ENCODE results near the gene SMIM14.
"Not testable (repeated sequence)": the region's sequence is repeated elsewhere in the genome, so short reads cannot be mapped to it uniquely, and the experiment has no call there.

Gene SMIM14

GRCh38 chr4:39670296-39670695 lies 31.6 kb upstream of the SMIM14 start:
- not testable (repeated sequence) for H3K4me1 ChIP-seq (ENCODE audit: control insufficient read depth, low read depth, low read length); H3K9ac ChIP-seq (ENCODE audit: low read length); H4K8ac ChIP-seq (ENCODE audit: low read depth, low read length); H3K4me2 ChIP-seq (ENCODE audit: low read length); H3K4ac ChIP-seq (ENCODE audit: low read depth, low read length); H4K5ac ChIP-seq (ENCODE audit: low read length); H2BK15ac ChIP-seq (replicated peaks; ENCODE audit: low read depth); DNase-seq; H2BK120ac ChIP-seq (ENCODE audit: low read depth, low read length); H3K23ac ChIP-seq (ENCODE audit: low read length); H3K18ac ChIP-seq (ENCODE audit: low read length); H3K27ac ChIP-seq (ENCODE audit: low read depth, low read length); H3K79me2 ChIP-seq (ENCODE audit: control insufficient read depth, insufficient read depth, low read length); H2BK5ac ChIP-seq (ENCODE audit: low read length); H3K4me3 ChIP-seq (ENCODE audit: low read length); H3K56ac ChIP-seq (ENCODE audit: low read length); H2AK5ac ChIP-seq (ENCODE audit: low read length); H3K27me3 ChIP-seq (ENCODE audit: insufficient read depth, low read length, poor library complexity); H3K79me1 ChIP-seq (ENCODE audit: low read length); H3K36me3 ChIP-seq (ENCODE audit: control insufficient read depth, insufficient read depth, low read length)
- no CpG with 5 or more reads among the region's 1 CpG for WGBS (ENCODE audit: extremely low coverage, insufficient coverage, low lambda C conversion rate)

DNA sequence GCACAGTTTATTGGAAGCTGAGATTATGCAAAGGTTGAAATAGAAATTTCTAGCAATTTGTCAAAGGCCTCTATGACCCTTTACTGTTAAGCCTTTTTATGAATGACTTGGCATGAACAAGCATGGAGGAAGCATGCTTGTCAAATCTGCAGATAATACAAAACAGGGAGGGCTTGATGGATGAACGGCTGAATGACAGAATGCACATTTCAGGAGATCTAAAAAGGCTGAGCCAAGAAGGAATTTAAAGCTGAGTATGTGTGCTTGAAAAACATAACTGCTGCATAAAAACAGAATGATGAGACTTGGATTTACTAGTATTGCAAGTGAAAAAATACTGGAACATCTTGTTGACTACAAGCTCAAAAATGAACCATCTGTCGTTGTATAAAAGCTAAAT lies 30.2 kb upstream of the SMIM14 start:
- no peak overlapping the region for H3K18ac ChIP-seq (ENCODE audit: low read length)
- no peaks in the 10 kb centered on the region for H3K79me1 ChIP-seq (ENCODE audit: low read length)
- no peak overlapping the region for H3K4me3 ChIP-seq (ENCODE audit: low read length)
- no peak overlapping the region for H3K9ac ChIP-seq (ENCODE audit: low read length)
- no peak overlapping the region for H2BK15ac ChIP-seq (replicated peaks; ENCODE audit: low read depth)
- no peaks in the 10 kb centered on the region for H3K36me3 ChIP-seq (ENCODE audit: control insufficient read depth, insufficient read depth, low read length)
- H3K4me2 ChIP-seq (ENCODE audit: low read length), result no peak overlapping the region
- no peak overlapping the region for H3K23ac ChIP-seq (ENCODE audit: low read length)
- no CpG with 5 or more reads among the region's 2 CpGs for WGBS (ENCODE audit: extremely low coverage, insufficient coverage, low lambda C conversion rate)
- no peak overlapping the region for H2BK120ac ChIP-seq (ENCODE audit: low read depth, low read length)
- H3K56ac ChIP-seq (ENCODE audit: low read length), result no peak overlapping the region
- H2BK5ac ChIP-seq (ENCODE audit: low read length), result no peak overlapping the region
- DNase-seq, result no peak
- no peaks in the 10 kb centered on the region for H3K79me2 ChIP-seq (ENCODE audit: control insufficient read depth, insufficient read depth, low read length)
- no peak overlapping the region for H2AK5ac ChIP-seq (ENCODE audit: low read length)
- no peaks in the 10 kb centered on the region for H3K27me3 ChIP-seq (ENCODE audit: insufficient read depth, low read length, poor library complexity)
- no peaks in the 10 kb centered on the region for H3K4me1 ChIP-seq (ENCODE audit: control insufficient read depth, low read depth, low read length)
- no peak overlapping the region for H4K5ac ChIP-seq (ENCODE audit: low read length)
- no peak overlapping the region for H4K8ac ChIP-seq (ENCODE audit: low read depth, low read length)
- no peak overlapping the region for H3K4ac ChIP-seq (ENCODE audit: low read depth, low read length)
- H3K27ac ChIP-seq (ENCODE audit: low read depth, low read length), result no peak overlapping the region

DNA sequence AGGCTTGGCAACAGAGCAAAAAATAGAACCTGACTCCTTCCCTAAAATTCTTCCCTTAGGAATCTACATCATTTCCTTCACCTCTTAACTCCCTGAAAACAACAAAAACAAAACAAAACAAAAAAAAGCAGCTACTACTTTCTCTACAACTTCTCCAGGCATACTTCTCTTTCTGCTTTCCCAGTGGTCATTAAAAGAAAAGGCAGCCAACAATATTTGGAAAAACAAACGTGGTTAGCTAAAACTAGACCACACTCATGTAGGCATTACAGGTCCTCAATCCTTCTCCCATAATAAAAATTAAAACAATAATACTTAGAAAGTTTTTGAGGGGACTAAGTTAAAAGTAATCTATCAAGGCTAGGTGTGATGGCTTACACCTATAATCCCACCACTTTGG lies 29.0 kb upstream of the SMIM14 start:
- Histone ChIP-seq H2BK5ac (ENCODE audit: low read length) (no peak overlapping the region), H3K56ac (ENCODE audit: low read length) (no peak overlapping the region), H3K27ac (ENCODE audit: low read depth, low read length) (no peak overlapping the region), H3K9ac (ENCODE audit: low read length) (no peak overlapping the region), H3K79me1 (ENCODE audit: low read length) (no peaks in the 10 kb centered on the region), H2BK15ac (replicated peaks; ENCODE audit: low read depth) (no peak overlapping the region), H2AK5ac (ENCODE audit: low read length) (no peak overlapping the region), H4K5ac (ENCODE audit: low read length) (no peak overlapping the region), H4K8ac (ENCODE audit: low read depth, low read length) (no peak overlapping the region), H2BK120ac (ENCODE audit: low read depth, low read length) (no peak overlapping the region), H3K23ac (ENCODE audit: low read length) (no peak overlapping the region), H3K79me2 (ENCODE audit: control insufficient read depth, insufficient read depth, low read length) (no peaks in the 10 kb centered on the region), H3K36me3 (ENCODE audit: control insufficient read depth, insufficient read depth, low read length) (no peaks in the 10 kb centered on the region), H3K27me3 (ENCODE audit: insufficient read depth, low read length, poor library complexity) (no peaks in the 10 kb centered on the region), H3K4me1 (ENCODE audit: control insufficient read depth, low read depth, low read length) (no peaks in the 10 kb centered on the region), H3K4ac (ENCODE audit: low read depth, low read length) (no peak overlapping the region), H3K18ac (ENCODE audit: low read length) (no peak overlapping the region), H3K4me3 (ENCODE audit: low read length) (no peak overlapping the region), H3K4me2 (ENCODE audit: low read length) (no peak overlapping the region)
- no CpG with 5 or more reads among the region's 1 CpG for WGBS (ENCODE audit: extremely low coverage, insufficient coverage, low lambda C conversion rate)
- DNase-seq, result no peak

- no peak overlapping the region for H3K4me2 ChIP-seq (ENCODE audit: low read length)
- no peak overlapping the region for H3K18ac ChIP-seq (ENCODE audit: low read length)
- H3K27me3 ChIP-seq (ENCODE audit: insufficient read depth, low read length, poor library complexity), result no peaks in the 10 kb centered on the region
- no peak overlapping the region for H3K9ac ChIP-seq (ENCODE audit: low read length)
- H3K4ac ChIP-seq (ENCODE audit: low read depth, low read length), result no peak overlapping the region
- no peak overlapping the region for H4K5ac ChIP-seq (ENCODE audit: low read length)
- no peak overlapping the region for H3K23ac ChIP-seq (ENCODE audit: low read length)
- no peaks in the 10 kb centered on the region for H3K4me1 ChIP-seq (ENCODE audit: control insufficient read depth, low read depth, low read length)
- no peak overlapping the region for H2AK5ac ChIP-seq (ENCODE audit: low read length)
- no peak overlapping the region for H3K27ac ChIP-seq (ENCODE audit: low read depth, low read length)
- no peak overlapping the region for H2BK120ac ChIP-seq (ENCODE audit: low read depth, low read length)
- DNase-seq, result no peak
- H3K79me1 ChIP-seq (ENCODE audit: low read length), result no peaks in the 10 kb centered on the region
- H3K36me3 ChIP-seq (ENCODE audit: control insufficient read depth, insufficient read depth, low read length), result no peaks in the 10 kb centered on the region
- H3K4me3 ChIP-seq (ENCODE audit: low read length), result no peak overlapping the region
- H3K79me2 ChIP-seq (ENCODE audit: control insufficient read depth, insufficient read depth, low read length), result no peaks in the 10 kb centered on the region
- H2BK5ac ChIP-seq (ENCODE audit: low read length), result no peak overlapping the region
- no peak overlapping the region for H2BK15ac ChIP-seq (replicated peaks; ENCODE audit: low read depth)
- H4K8ac ChIP-seq (ENCODE audit: low read depth, low read length), result no peak overlapping the region
- no CpG with 5 or more reads among the region's 3 CpGs for WGBS (ENCODE audit: extremely low coverage, insufficient coverage, low lambda C conversion rate)
- no peak overlapping the region for H3K56ac ChIP-seq (ENCODE audit: low read length)
These were observed 26.4 kb upstream of the SMIM14 start for GRCh38 chr4:39664828-39665731.

- H3K4ac ChIP-seq (ENCODE audit: low read depth, low read length), result no peak overlapping the region
- WGBS (ENCODE audit: extremely low coverage, insufficient coverage, low lambda C conversion rate), result no CpG with 5 or more reads among the region's 7 CpGs
- no peak overlapping the region for H3K9ac ChIP-seq (ENCODE audit: low read length)
- H3K4me1 ChIP-seq (ENCODE audit: control insufficient read depth, low read depth, low read length), result no peaks in the 10 kb centered on the region
- no peak overlapping the region for H4K8ac ChIP-seq (ENCODE audit: low read depth, low read length)
- H2BK15ac ChIP-seq (replicated peaks; ENCODE audit: low read depth), result no peak overlapping the region
- no peak overlapping the region for H2BK120ac ChIP-seq (ENCODE audit: low read depth, low read length)
- H3K4me3 ChIP-seq (ENCODE audit: low read length), result no peak overlapping the region
- H3K79me1 ChIP-seq (ENCODE audit: low read length), result no peaks in the 10 kb centered on the region
- no peak overlapping the region for H4K5ac ChIP-seq (ENCODE audit: low read length)
- no peak overlapping the region for H3K27ac ChIP-seq (ENCODE audit: low read depth, low read length)
- no peaks in the 10 kb centered on the region for H3K27me3 ChIP-seq (ENCODE audit: insufficient read depth, low read length, poor library complexity)
- no peaks in the 10 kb centered on the region for H3K36me3 ChIP-seq (ENCODE audit: control insufficient read depth, insufficient read depth, low read length)
- H3K23ac ChIP-seq (ENCODE audit: low read length), result no peak overlapping the region
- H3K56ac ChIP-seq (ENCODE audit: low read length), result no peak overlapping the region
- no peak overlapping the region for H3K18ac ChIP-seq (ENCODE audit: low read length)
- no peaks in the 10 kb centered on the region for H3K79me2 ChIP-seq (ENCODE audit: control insufficient read depth, insufficient read depth, low read length)
- H2AK5ac ChIP-seq (ENCODE audit: low read length), result no peak overlapping the region
- no peak overlapping the region for H2BK5ac ChIP-seq (ENCODE audit: low read length)
- DNase-seq, result no peak
- H3K4me2 ChIP-seq (ENCODE audit: low read length), result no peak overlapping the region
These were observed 24.0 kb upstream of the SMIM14 start for GRCh38 chr4:39662683-39663082.

GRCh38 chr4:39660757-39661156 lies 22.1 kb upstream of the SMIM14 start:
- H3K56ac ChIP-seq (ENCODE audit: low read length), result no peak overlapping the region
- no peak overlapping the region for H3K4ac ChIP-seq (ENCODE audit: low read depth, low read length)
- no peaks in the 10 kb centered on the region for H3K79me2 ChIP-seq (ENCODE audit: control insufficient read depth, insufficient read depth, low read length)
- H2BK120ac ChIP-seq (ENCODE audit: low read depth, low read length), result no peak overlapping the region
- no peak overlapping the region for H3K4me3 ChIP-seq (ENCODE audit: low read length)
- H4K5ac ChIP-seq (ENCODE audit: low read length), result no peak overlapping the region
- H3K79me1 ChIP-seq (ENCODE audit: low read length), result no peaks in the 10 kb centered on the region
- H3K4me2 ChIP-seq (ENCODE audit: low read length), result no peak overlapping the region
- H3K4me1 ChIP-seq (ENCODE audit: control insufficient read depth, low read depth, low read length), result no peaks in the 10 kb centered on the region
- whole genome bisulfite sequencing (ENCODE audit: extremely low coverage, insufficient coverage, low lambda C conversion rate), result no CpG with 5 or more reads among the region's 6 CpGs
- no peaks in the 10 kb centered on the region for H3K36me3 ChIP-seq (ENCODE audit: control insufficient read depth, insufficient read depth, low read length)
- H3K9ac ChIP-seq (ENCODE audit: low read length), result no peak overlapping the region
- H3K23ac ChIP-seq (ENCODE audit: low read length), result no peak overlapping the region
- no peaks in the 10 kb centered on the region for H3K27me3 ChIP-seq (ENCODE audit: insufficient read depth, low read length, poor library complexity)
- no peak overlapping the region for H3K27ac ChIP-seq (ENCODE audit: low read depth, low read length)
- no peak for DNase-seq
- H2BK15ac ChIP-seq (replicated peaks; ENCODE audit: low read depth), result no peak overlapping the region
- no peak overlapping the region for H4K8ac ChIP-seq (ENCODE audit: low read depth, low read length)
- H3K18ac ChIP-seq (ENCODE audit: low read length), result no peak overlapping the region
- no peak overlapping the region for H2BK5ac ChIP-seq (ENCODE audit: low read length)
- H2AK5ac ChIP-seq (ENCODE audit: low read length), result no peak overlapping the region
